ENCODE data around the gene YPEL1.

Gene YPEL1

GRCh38 chr22:21701384-21701971, 34.1 kb downstream of the YPEL1 start:
- Histone ChIP-seq H4K8ac (ENCODE audit: low read depth, low read length) (no peak overlapping the region), H2BK120ac (ENCODE audit: insufficient read depth, low read length, poor library complexity) (no peak overlapping the region), H3K18ac (ENCODE audit: low read length) (no peak overlapping the region), H3K79me1 (ENCODE audit: low read length) (no peaks in the 10 kb centered on the region), H2AFZ (ENCODE audit: insufficient read depth, low read length, poor library complexity) (no peak overlapping the region), H3K79me2 (ENCODE audit: control insufficient read depth, insufficient read depth, low read length, poor library complexity) (no peaks in the 10 kb centered on the region), H4K91ac (ENCODE audit: low read depth, low read length) (no peak overlapping the region), H3K36me3 (ENCODE audit: control insufficient read depth in 1 of 2, insufficient read depth in 2 of 2, low read length in 2 of 2) (peaks cover 11 to 13% of the 10 kb centered on the region in 2 experiments), H3K9me3 (ENCODE audit: insufficient read depth, low read depth, low read length) (no peaks in the 10 kb centered on the region), H2BK5ac (ENCODE audit: low read depth, low read length, poor library complexity) (no peak overlapping the region), H3K14ac (ENCODE audit: low read length) (no peak overlapping the region), H2AK5ac (ENCODE audit: low read length) (no peak overlapping the region), H2BK12ac (ENCODE audit: low read length) (no peak overlapping the region), H3K4me3 (ENCODE audit: low read depth, low read length) (no peak overlapping the region), H3K9ac (ENCODE audit: low read length) (no peak overlapping the region), H3K4ac (ENCODE audit: low read depth, low read length) (no peak overlapping the region), H3K4me1 (ENCODE audit: control insufficient read depth in 1 of 2, insufficient read depth in 2 of 2, low read length in 2 of 2) (no peaks in the 10 kb centered on the region), H3K23ac (ENCODE audit: low read length) (no peak overlapping the region), H3K27ac (ENCODE audit: low read depth, low read length) (no peak overlapping the region), H3K4me2 (ENCODE audit: low read length) (no peak overlapping the region), H4K12ac (ENCODE audit: low read depth, low read length) (no peak overlapping the region), H3K27me3 (ENCODE audit: insufficient read depth, low read length) (no peaks in the 10 kb centered on the region)
- no CpG with 5 or more reads among the region's 7 CpGs for WGBS (ENCODE audit: extremely low coverage, insufficient coverage, insufficient read length)
- DNase-seq: peak; percentile 53 to 76

- Histone ChIP-seq H2BK5ac (ENCODE audit: low read depth, low read length, poor library complexity) (no peak overlapping the region), H3K9me3 (ENCODE audit: insufficient read depth, low read depth, low read length) (no peaks in the 10 kb centered on the region), H3K14ac (ENCODE audit: low read length) (no peak overlapping the region), H3K23ac (ENCODE audit: low read length) (no peak overlapping the region), H3K27me3 (ENCODE audit: insufficient read depth, low read length) (no peaks in the 10 kb centered on the region), H3K36me3 (ENCODE audit: control insufficient read depth in 1 of 2, insufficient read depth in 2 of 2, low read length in 2 of 2) (peaks cover 18 to 19% of the 10 kb centered on the region in 2 experiments), H2AK5ac (ENCODE audit: low read length) (no peak overlapping the region), H3K4me2 (ENCODE audit: low read length) (no peak overlapping the region), H2BK120ac (ENCODE audit: insufficient read depth, low read length, poor library complexity) (no peak overlapping the region), H3K4ac (ENCODE audit: low read depth, low read length) (no peak overlapping the region), H3K27ac (ENCODE audit: low read depth, low read length) (no peak overlapping the region), H3K79me2 (ENCODE audit: control insufficient read depth, insufficient read depth, low read length, poor library complexity) (no peaks in the 10 kb centered on the region), H2AFZ (ENCODE audit: insufficient read depth, low read length, poor library complexity) (no peak overlapping the region), H3K4me1 (ENCODE audit: control insufficient read depth in 1 of 2, insufficient read depth in 2 of 2, low read length in 2 of 2) (no peaks in the 10 kb centered on the region), H4K8ac (ENCODE audit: low read depth, low read length) (no peak overlapping the region), H4K12ac (ENCODE audit: low read depth, low read length) (no peak overlapping the region), H3K9ac (ENCODE audit: low read length) (no peak overlapping the region), H3K4me3 (ENCODE audit: low read depth, low read length) (no peak overlapping the region), H3K79me1 (ENCODE audit: low read length) (no peaks in the 10 kb centered on the region), H3K18ac (ENCODE audit: low read length) (no peak overlapping the region), H4K91ac (ENCODE audit: low read depth, low read length) (no peak overlapping the region), H2BK12ac (ENCODE audit: low read length) (no peak overlapping the region)
- WGBS (ENCODE audit: extremely low coverage, insufficient coverage, insufficient read length): no CpG with 5 or more reads among the region's 6 CpGs
- DNase-seq: peak; percentile 13 to 45
Observed at GRCh38 chr22:21700822-21701221, 34.8 kb downstream of the YPEL1 start.

GRCh38 chr22:21699643-21700042, 36.0 kb downstream of the YPEL1 start:
- no CpG with 5 or more reads among the region's 3 CpGs for WGBS (ENCODE audit: extremely low coverage, insufficient coverage, insufficient read length)

GRCh38 chr22:21698430-21699329, 36.9 kb downstream of the YPEL1 start:
- Histone ChIP-seq H4K12ac (ENCODE audit: low read depth, low read length) (no peak overlapping the region), H2BK12ac (ENCODE audit: low read length) (no peak overlapping the region), H2AFZ (ENCODE audit: insufficient read depth, low read length, poor library complexity) (no peak overlapping the region), H3K14ac (ENCODE audit: low read length) (no peak overlapping the region), H3K79me1 (ENCODE audit: low read length) (no peaks in the 10 kb centered on the region), H3K79me2 (ENCODE audit: control insufficient read depth, insufficient read depth, low read length, poor library complexity) (no peaks in the 10 kb centered on the region), H2BK120ac (ENCODE audit: insufficient read depth, low read length, poor library complexity) (no peak overlapping the region), H4K8ac (ENCODE audit: low read depth, low read length) (no peak overlapping the region), H3K4me3 (ENCODE audit: low read depth, low read length) (no peak overlapping the region), H3K23ac (ENCODE audit: low read length) (no peak overlapping the region), H3K4me2 (ENCODE audit: low read length) (no peak overlapping the region), H3K9ac (ENCODE audit: low read length) (no peak overlapping the region), H3K27ac (ENCODE audit: low read depth, low read length) (no peak overlapping the region), H2AK5ac (ENCODE audit: low read length) (no peak overlapping the region), H3K36me3 (ENCODE audit: control insufficient read depth in 1 of 2, insufficient read depth in 2 of 2, low read length in 2 of 2) (peaks cover 39 to 41% of the 10 kb centered on the region in 2 experiments), H3K4me1 (ENCODE audit: control insufficient read depth in 1 of 2, insufficient read depth in 2 of 2, low read length in 2 of 2) (no peaks in the 10 kb centered on the region), H2BK5ac (ENCODE audit: low read depth, low read length, poor library complexity) (no peak overlapping the region), H3K4ac (ENCODE audit: low read depth, low read length) (no peak overlapping the region), H4K91ac (ENCODE audit: low read depth, low read length) (no peak overlapping the region), H3K27me3 (ENCODE audit: insufficient read depth, low read length) (no peaks in the 10 kb centered on the region), H3K18ac (ENCODE audit: low read length) (no peak overlapping the region), H3K9me3 (ENCODE audit: insufficient read depth, low read depth, low read length) (no peaks in the 10 kb centered on the region)
- no CpG with 5 or more reads among the region's 22 CpGs for WGBS (ENCODE audit: extremely low coverage, insufficient coverage, insufficient read length)
- DNase-seq: no peak

More at GRCh38 chr22:21699643-21700042, 36.0 kb downstream of the YPEL1 start:
- H3K4ac ChIP-seq (ENCODE audit: low read depth, low read length): no peak overlapping the region
- H3K4me3 ChIP-seq (ENCODE audit: low read depth, low read length): no peak overlapping the region
- no peak overlapping the region for H3K23ac ChIP-seq (ENCODE audit: low read length)
- H3K79me1 ChIP-seq (ENCODE audit: low read length): no peaks in the 10 kb centered on the region
- H2AK5ac ChIP-seq (ENCODE audit: low read length): no peak overlapping the region
- no peak overlapping the region for H3K4me2 ChIP-seq (ENCODE audit: low read length)
- H2BK120ac ChIP-seq (ENCODE audit: insufficient read depth, low read length, poor library complexity): no peak overlapping the region
- DNase-seq: no peak
- peaks cover 30 to 31% of the 10 kb centered on the region in 2 experiments for H3K36me3 ChIP-seq (ENCODE audit: control insufficient read depth in 1 of 2, insufficient read depth in 2 of 2, low read length in 2 of 2)
- no peaks in the 10 kb centered on the region for H3K79me2 ChIP-seq (ENCODE audit: control insufficient read depth, insufficient read depth, low read length, poor library complexity)
- no peak overlapping the region for H4K12ac ChIP-seq (ENCODE audit: low read depth, low read length)
- no peak overlapping the region for H3K27ac ChIP-seq (ENCODE audit: low read depth, low read length)
- no peak overlapping the region for H2BK5ac ChIP-seq (ENCODE audit: low read depth, low read length, poor library complexity)
- no peak overlapping the region for H4K8ac ChIP-seq (ENCODE audit: low read depth, low read length)
- H4K91ac ChIP-seq (ENCODE audit: low read depth, low read length): no peak overlapping the region
- no peak overlapping the region for H3K9ac ChIP-seq (ENCODE audit: low read length)
- no peaks in the 10 kb centered on the region for H3K27me3 ChIP-seq (ENCODE audit: insufficient read depth, low read length)
- no peaks in the 10 kb centered on the region for H3K4me1 ChIP-seq (ENCODE audit: control insufficient read depth in 1 of 2, insufficient read depth in 2 of 2, low read length in 2 of 2)
- no peaks in the 10 kb centered on the region for H3K9me3 ChIP-seq (ENCODE audit: insufficient read depth, low read depth, low read length)
- no peak overlapping the region for H2AFZ ChIP-seq (ENCODE audit: insufficient read depth, low read length, poor library complexity)
- H3K18ac ChIP-seq (ENCODE audit: low read length): no peak overlapping the region
- H2BK12ac ChIP-seq (ENCODE audit: low read length): no peak overlapping the region
- no peak overlapping the region for H3K14ac ChIP-seq (ENCODE audit: low read length)
